Measurements from ENCODE around the gene FKBP1C.

DNA sequence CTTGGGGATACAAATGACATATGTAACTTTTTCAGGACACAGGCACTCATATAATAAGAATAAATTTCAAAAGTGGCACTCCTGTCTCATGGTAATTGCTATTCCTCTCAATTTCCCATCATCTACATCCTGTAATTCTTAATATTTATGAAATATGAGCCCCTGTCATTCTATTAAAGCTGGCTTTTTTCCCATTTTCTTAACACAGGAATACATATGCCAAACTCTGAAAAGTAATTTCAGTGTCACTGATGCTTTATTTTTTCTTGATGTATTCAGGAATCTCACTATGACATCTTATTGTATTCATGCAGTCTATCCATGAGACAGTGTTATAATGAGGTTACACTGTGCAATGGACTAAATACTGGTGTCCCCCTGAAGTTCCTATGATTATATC lies 24.3 kb upstream of the FKBP1C start:
- TF ChIP-seq, protein P1, sequence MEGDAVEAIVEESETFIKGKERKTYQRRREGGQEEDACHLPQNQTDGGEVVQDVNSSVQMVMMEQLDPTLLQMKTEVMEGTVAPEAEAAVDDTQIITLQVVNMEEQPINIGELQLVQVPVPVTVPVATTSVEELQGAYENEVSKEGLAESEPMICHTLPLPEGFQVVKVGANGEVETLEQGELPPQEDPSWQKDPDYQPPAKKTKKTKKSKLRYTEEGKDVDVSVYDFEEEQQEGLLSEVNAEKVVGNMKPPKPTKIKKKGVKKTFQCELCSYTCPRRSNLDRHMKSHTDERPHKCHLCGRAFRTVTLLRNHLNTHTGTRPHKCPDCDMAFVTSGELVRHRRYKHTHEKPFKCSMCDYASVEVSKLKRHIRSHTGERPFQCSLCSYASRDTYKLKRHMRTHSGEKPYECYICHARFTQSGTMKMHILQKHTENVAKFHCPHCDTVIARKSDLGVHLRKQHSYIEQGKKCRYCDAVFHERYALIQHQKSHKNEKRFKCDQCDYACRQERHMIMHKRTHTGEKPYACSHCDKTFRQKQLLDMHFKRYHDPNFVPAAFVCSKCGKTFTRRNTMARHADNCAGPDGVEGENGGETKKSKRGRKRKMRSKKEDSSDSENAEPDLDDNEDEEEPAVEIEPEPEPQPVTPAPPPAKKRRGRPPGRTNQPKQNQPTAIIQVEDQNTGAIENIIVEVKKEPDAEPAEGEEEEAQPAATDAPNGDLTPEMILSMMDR (IDR thresholded peaks at IDR 0.05), result no peak
- no peak for TF ChIP-seq EZH2 (IDR thresholded peaks at IDR 0.05)

Measured in neural progenitor cell (in vitro differentiated cells).